ENCODE results near the gene GRID1. TPM values are rescaled to one million over a fixed set of nuclear protein-coding genes. Genes with fewer than 3 reads are reported as not detected.

The GRID1 gene
- total and polyA plus RNA-seq, 2 experiments from 2014 or later = not detected

DNA sequence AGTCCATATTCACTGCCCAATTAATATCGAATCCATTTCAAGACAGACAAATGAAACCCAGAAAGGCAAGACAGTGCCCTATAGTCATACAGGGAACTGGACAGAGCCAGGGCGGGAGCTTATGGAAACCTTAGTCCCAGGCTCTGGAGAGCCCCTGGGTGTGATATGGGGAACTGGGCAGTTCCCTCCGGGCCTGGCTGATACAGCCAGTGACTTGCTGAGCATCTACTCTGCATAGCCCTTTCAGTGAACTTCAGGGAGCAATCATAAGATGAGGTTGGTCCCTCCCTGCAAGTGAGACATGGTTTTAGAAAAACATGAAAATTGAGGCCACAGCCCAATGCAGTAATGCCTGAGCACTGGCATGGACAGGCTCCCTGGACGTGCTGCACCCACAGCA is 241.9 kb downstream of the GRID1 start:
- Histone ChIP-seq H3K27me3 (replicated peaks; ENCODE audit: insufficient read depth) (no peaks in the 10 kb centered on the region), H3K9me3 (ENCODE audit: low read depth) (no peaks in the 10 kb centered on the region), H3K36me3 (ENCODE audit: low read depth) (no peaks in the 10 kb centered on the region), H4K20me1 (ENCODE audit: insufficient read depth) (no peaks in the 10 kb centered on the region), H3K9me2 (ENCODE audit: insufficient read depth) (no peaks in the 10 kb centered on the region), H3K9ac (no peak overlapping the region), H3K4me2 (ENCODE audit: unreplicated experiment) (no peak overlapping the region), H3K4me3 (no peak overlapping the region), H3F3A (ENCODE audit: insufficient read depth) (no peaks in the 10 kb centered on the region), H3K79me2 (ENCODE audit: insufficient read depth) (no peaks in the 10 kb centered on the region), H3K4me1 (ENCODE audit: insufficient read depth) (no peaks in the 10 kb centered on the region), H2AFZ (no peak overlapping the region), H3K27ac (no peak overlapping the region)
- no peak for DNase-seq
- WGBS, 2 experiments (ENCODE audit: low coverage in 1 of 2, low lambda C conversion rate in 2 of 2, missing lambda C conversion rate in 2 of 2) = 19 to 25% methylated on average over 4 of the region's 4 CpGs
- in situ Hi-C loops (cut with MboI) = no loop called here
- TF ChIP-seq EZH2phosphoT487 (IDR thresholded peaks at IDR 0.05; ENCODE audit: insufficient read depth, low read depth) (no peak), EZH2 (IDR thresholded peaks at IDR 0.05; ENCODE audit: insufficient read depth, poor library complexity, severe bottlenecking) (no peak)

DNA sequence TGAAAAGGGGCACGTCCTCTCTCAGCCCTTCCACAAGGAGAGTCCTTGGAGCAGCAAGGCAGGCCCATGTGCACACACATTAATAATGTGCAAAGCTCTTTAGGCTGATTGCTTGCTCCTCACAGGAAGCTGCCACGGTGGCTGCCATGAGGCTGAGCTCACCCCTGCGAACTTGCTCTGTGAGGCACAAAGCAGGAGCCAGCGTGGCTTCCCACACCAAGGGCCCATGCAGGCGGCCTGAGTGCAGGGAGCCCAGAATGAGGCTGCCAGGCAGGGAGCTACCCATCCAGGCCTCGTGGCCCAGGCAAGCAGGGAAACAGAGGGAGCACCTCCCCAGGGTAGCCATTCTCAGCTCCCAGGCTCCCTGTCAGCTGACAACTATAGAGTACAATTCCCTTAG is 242.9 kb downstream of the GRID1 start:
- Histone ChIP-seq H3K9ac (no peak overlapping the region), H3F3A (ENCODE audit: insufficient read depth) (no peaks in the 10 kb centered on the region), H4K20me1 (ENCODE audit: insufficient read depth) (no peaks in the 10 kb centered on the region), H3K27me3 (replicated peaks; ENCODE audit: insufficient read depth) (no peaks in the 10 kb centered on the region), H3K4me2 (ENCODE audit: unreplicated experiment) (no peak overlapping the region), H3K9me2 (ENCODE audit: insufficient read depth) (no peaks in the 10 kb centered on the region), H3K9me3 (ENCODE audit: low read depth) (no peaks in the 10 kb centered on the region), H3K79me2 (ENCODE audit: insufficient read depth) (no peaks in the 10 kb centered on the region), H3K36me3 (ENCODE audit: low read depth) (no peaks in the 10 kb centered on the region), H3K27ac (no peak overlapping the region), H3K4me1 (ENCODE audit: insufficient read depth) (no peaks in the 10 kb centered on the region), H2AFZ (no peak overlapping the region), H3K4me3 (no peak overlapping the region)
- no peak for TF ChIP-seq EZH2 (IDR thresholded peaks at IDR 0.05; ENCODE audit: insufficient read depth, poor library complexity, severe bottlenecking)
- TF ChIP-seq EZH2phosphoT487 (IDR thresholded peaks at IDR 0.05; ENCODE audit: insufficient read depth, low read depth) = no peak
- in situ Hi-C loops (cut with MboI) = no loop called here
- WGBS, 2 experiments (ENCODE audit: low coverage in 1 of 2, low lambda C conversion rate in 2 of 2, missing lambda C conversion rate in 2 of 2) = 15 to 18% methylated on average over 6 of the region's 6 CpGs
- no peak for DNase-seq

DNA sequence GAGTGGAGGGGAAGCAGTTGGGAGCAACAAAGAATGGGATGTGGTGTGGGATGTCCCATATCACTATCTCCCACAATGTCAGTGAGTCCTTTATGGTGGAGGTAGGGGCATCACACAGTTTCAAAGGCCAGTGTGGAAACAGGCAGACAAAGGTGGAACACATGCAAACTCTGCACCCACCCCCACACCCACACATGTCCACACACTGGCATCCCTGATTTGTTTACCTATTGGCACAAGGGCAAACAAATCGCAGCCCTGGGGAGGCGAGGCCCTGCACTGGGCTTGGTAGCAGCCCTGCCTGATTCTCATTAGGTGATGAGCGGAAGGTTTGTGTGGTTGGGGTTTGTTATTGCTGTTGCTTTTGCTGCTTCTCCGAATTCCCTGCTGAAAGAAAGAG is 243.3 kb downstream of the GRID1 start:
- no peaks in the 10 kb centered on the region for H3K9me2 ChIP-seq (ENCODE audit: insufficient read depth)
- H2AFZ ChIP-seq = no peak overlapping the region
- H3K27me3 ChIP-seq (replicated peaks; ENCODE audit: insufficient read depth) = no peaks in the 10 kb centered on the region
- no peaks in the 10 kb centered on the region for H4K20me1 ChIP-seq (ENCODE audit: insufficient read depth)
- no peaks in the 10 kb centered on the region for H3K36me3 ChIP-seq (ENCODE audit: low read depth)
- H3F3A ChIP-seq (ENCODE audit: insufficient read depth) = no peaks in the 10 kb centered on the region
- H3K4me3 ChIP-seq = no peak overlapping the region
- no peaks in the 10 kb centered on the region for H3K79me2 ChIP-seq (ENCODE audit: insufficient read depth)
- H3K4me1 ChIP-seq (ENCODE audit: insufficient read depth) = no peaks in the 10 kb centered on the region
- in situ Hi-C loops (cut with MboI) = no loop called here
- no peak overlapping the region for H3K4me2 ChIP-seq (ENCODE audit: unreplicated experiment)
- no peak overlapping the region for H3K9ac ChIP-seq
- H3K9me3 ChIP-seq (ENCODE audit: low read depth) = no peaks in the 10 kb centered on the region
- 20 to 21% methylated on average over 4 of the region's 4 CpGs for WGBS, 2 experiments (ENCODE audit: low coverage in 1 of 2, low lambda C conversion rate in 2 of 2, missing lambda C conversion rate in 2 of 2)
- no peak overlapping the region for H3K27ac ChIP-seq
- no peak for DNase-seq
- no peak for TF ChIP-seq EZH2 (IDR thresholded peaks at IDR 0.05; ENCODE audit: insufficient read depth, poor library complexity, severe bottlenecking)
- TF ChIP-seq EZH2phosphoT487 (IDR thresholded peaks at IDR 0.05; ENCODE audit: insufficient read depth, low read depth) = no peak

DNA sequence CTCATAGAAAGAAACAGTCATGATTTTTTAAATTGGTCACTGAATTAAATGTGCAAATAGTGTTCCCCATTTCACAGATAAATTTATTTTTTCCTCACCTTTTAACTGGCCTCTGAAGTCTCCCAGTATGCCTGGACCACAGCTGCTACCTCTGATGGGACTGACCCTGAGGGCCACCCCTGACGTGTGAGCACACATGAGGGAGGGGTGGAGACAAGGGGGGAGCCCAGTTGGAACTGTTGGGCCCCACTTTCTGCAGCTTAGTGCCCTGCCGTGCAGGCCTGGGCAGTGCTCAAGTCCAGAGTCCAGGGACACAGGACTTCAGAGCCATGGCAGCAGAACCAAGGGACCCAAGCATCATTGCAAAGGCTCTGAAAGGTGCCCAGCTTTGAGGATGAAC is 243.9 kb downstream of the GRID1 start:
- H3K79me2 ChIP-seq (ENCODE audit: insufficient read depth) = no peaks in the 10 kb centered on the region
- no peaks in the 10 kb centered on the region for H3K9me2 ChIP-seq (ENCODE audit: insufficient read depth)
- no peaks in the 10 kb centered on the region for H3K4me1 ChIP-seq (ENCODE audit: insufficient read depth)
- no peaks in the 10 kb centered on the region for H3K9me3 ChIP-seq (ENCODE audit: low read depth)
- no peak overlapping the region for H2AFZ ChIP-seq
- in situ Hi-C loops (cut with MboI) = no loop called here
- TF ChIP-seq EZH2 (IDR thresholded peaks at IDR 0.05; ENCODE audit: insufficient read depth, poor library complexity, severe bottlenecking) (no peak), EZH2phosphoT487 (IDR thresholded peaks at IDR 0.05; ENCODE audit: insufficient read depth, low read depth) (no peak)
- H3K27ac ChIP-seq = no peak overlapping the region
- no peak overlapping the region for H3K4me2 ChIP-seq (ENCODE audit: unreplicated experiment)
- no peak overlapping the region for H3K9ac ChIP-seq
- no peaks in the 10 kb centered on the region for H3F3A ChIP-seq (ENCODE audit: insufficient read depth)
- 0 to 38% methylated on average over 2 of the region's 2 CpGs for WGBS, 2 experiments (ENCODE audit: low coverage in 1 of 2, low lambda C conversion rate in 2 of 2, missing lambda C conversion rate in 2 of 2)
- no peak overlapping the region for H3K4me3 ChIP-seq
- H4K20me1 ChIP-seq (ENCODE audit: insufficient read depth) = no peaks in the 10 kb centered on the region
- H3K36me3 ChIP-seq (ENCODE audit: low read depth) = no peaks in the 10 kb centered on the region
- no peak for DNase-seq
- H3K27me3 ChIP-seq (replicated peaks; ENCODE audit: insufficient read depth) = no peaks in the 10 kb centered on the region

DNA sequence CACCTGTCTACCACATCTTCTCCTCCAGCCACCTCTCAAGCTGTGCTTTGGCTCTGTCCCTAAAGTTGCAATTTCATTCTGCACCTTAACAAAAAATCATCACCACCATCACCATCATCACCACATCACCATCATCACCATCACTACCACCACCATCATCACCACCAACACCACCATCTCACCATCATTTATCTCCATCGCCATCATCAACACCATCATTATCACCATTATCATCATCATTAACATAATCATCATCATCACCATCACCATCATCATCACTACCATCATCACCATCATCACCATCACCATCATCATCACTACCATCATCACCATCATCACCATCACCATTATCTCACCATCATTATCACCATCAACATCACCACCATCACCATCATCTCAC is 245.4 kb downstream of the GRID1 start:
- Histone ChIP-seq H3K9ac (no peak overlapping the region), H3K9me3 (ENCODE audit: low read depth) (no peaks in the 10 kb centered on the region), H3K4me1 (ENCODE audit: insufficient read depth) (no peaks in the 10 kb centered on the region), H3K4me2 (ENCODE audit: unreplicated experiment) (no peak overlapping the region), H3K9me2 (ENCODE audit: insufficient read depth) (no peaks in the 10 kb centered on the region), H3K27ac (no peak overlapping the region), H3K36me3 (ENCODE audit: low read depth) (no peaks in the 10 kb centered on the region), H2AFZ (no peak overlapping the region), H4K20me1 (ENCODE audit: insufficient read depth) (no peaks in the 10 kb centered on the region), H3K79me2 (ENCODE audit: insufficient read depth) (no peaks in the 10 kb centered on the region), H3F3A (ENCODE audit: insufficient read depth) (no peaks in the 10 kb centered on the region), H3K4me3 (no peak overlapping the region), H3K27me3 (replicated peaks; ENCODE audit: insufficient read depth) (no peaks in the 10 kb centered on the region)
- TF ChIP-seq EZH2phosphoT487 (IDR thresholded peaks at IDR 0.05; ENCODE audit: insufficient read depth, low read depth) (no peak), EZH2 (IDR thresholded peaks at IDR 0.05; ENCODE audit: insufficient read depth, poor library complexity, severe bottlenecking) (no peak)
- in situ Hi-C loops (cut with MboI) = no loop called here
- DNase-seq = no peak
- 37 to 71% methylated on average over 1 of the region's 1 CpG for WGBS, 2 experiments (ENCODE audit: low coverage in 1 of 2, low lambda C conversion rate in 2 of 2, missing lambda C conversion rate in 2 of 2)
